Activated CD8-positive, alpha-beta memory T cell treated with anti-CD3 and anti-CD28 coated beads for 36 hours (primary cell): ENCODE measurements around the gene LAPTM4A. TPM values are rescaled to one million over a fixed set of nuclear protein-coding genes. Genes with fewer than 3 reads are reported as not detected.

Experiments used
- CTCF ChIA-PET: fragments of 350-600 bp; sonication (Branson Sonifier 250); formaldehyde crosslinking; loops from one replicate; lab custom pipeline; 2021; ENCODE audit warnings: antibody characterized with exemption; lab: Charles Lee
- POLR2A ChIA-PET: fragments of 350-600 bp; sonication (Branson Sonifier 250); formaldehyde crosslinking; loops from one replicate; lab custom pipeline; 2021; ENCODE audit warnings: antibody characterized with exemption; lab: Charles Lee
- total RNA-seq, 2 experiments: library from RNA; stranded (reverse); gene quantifications; one replicate each; pipeline ENCODE4 v1.2.3, GENCODE V29; 2021

Gene LAPTM4A
- total RNA-seq, 2 experiments from 2014 or later: 23.9 to 27.5 TPM

DNA sequence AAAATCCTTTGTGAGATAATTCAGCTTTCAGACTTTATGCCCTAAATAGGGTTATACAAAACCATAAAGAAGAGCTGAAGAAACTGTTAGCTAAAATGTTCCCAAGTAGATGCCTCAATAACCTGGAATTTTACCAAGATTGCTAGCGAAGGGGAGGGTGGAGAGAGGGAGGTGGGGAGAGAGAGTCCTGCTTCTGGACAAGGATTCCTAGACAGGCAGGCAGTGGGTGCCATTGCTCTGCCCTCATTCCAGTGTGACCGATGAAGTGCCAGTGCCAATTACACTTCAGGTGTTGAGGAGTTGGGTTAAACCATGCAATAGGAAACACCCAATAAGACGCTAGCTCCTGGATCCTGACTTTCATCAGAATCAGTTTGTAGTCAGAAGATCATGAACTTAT is 18.1 kb downstream of the LAPTM4A start:
- POLR2A ChIA-PET: no interaction called here

DNA sequence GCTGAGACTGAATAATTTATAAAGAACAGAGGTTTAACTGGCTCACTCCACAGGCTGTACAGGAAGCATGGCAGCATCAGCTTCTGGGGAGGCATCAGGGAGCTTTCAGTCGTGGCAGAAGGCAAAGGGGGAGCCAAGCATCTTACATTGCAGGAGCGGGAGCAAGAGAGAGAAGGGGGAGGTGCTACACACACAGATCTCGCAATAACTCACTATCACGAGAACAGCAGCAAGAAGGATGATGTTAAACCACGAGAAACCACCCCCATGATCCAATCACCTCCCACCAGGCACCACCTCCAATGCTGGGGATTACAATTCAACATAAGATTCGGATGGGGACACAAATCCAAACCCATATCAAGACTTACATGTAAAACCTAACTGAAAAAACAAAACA is 21.2 kb downstream of the LAPTM4A start:
- ChIA-PET CTCF (no interaction called here), POLR2A (no interaction called here)

More for the DNA sequence above, 18.1 kb downstream of the LAPTM4A start:
- CTCF ChIA-PET: no interaction called here

GRCh38 chr2:20027705-20028434 is 23.6 kb downstream of the LAPTM4A start:
- ChIA-PET POLR2A (no interaction called here), CTCF (interaction anchor here (1.3 kb wide), 1 partner anchor 12 kb away, joined by 5 read pairs; no protein-coding TSS in a partner anchor)

DNA sequence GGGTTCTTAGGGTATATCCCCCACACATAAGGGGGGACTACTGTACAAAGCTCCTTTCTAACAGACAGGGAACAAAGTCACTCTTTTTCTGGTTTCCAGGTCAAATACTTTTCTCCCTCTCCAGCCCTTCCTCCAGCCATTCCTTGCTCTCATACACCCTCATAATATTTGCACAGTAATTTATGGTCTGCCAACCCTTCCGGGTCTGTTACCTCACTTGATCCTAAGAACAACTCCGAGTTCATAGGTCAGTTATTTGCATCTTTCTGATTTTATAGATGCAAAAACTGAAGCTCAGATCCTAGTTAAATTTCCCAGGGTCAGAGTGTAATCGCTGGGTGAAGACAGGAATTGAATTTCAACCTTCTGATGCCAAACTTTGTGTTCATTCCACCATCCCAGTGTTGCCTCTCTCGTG is 24.2 kb downstream of the LAPTM4A start:
- CTCF ChIA-PET: no interaction called here
- POLR2A ChIA-PET: no interaction called here

DNA sequence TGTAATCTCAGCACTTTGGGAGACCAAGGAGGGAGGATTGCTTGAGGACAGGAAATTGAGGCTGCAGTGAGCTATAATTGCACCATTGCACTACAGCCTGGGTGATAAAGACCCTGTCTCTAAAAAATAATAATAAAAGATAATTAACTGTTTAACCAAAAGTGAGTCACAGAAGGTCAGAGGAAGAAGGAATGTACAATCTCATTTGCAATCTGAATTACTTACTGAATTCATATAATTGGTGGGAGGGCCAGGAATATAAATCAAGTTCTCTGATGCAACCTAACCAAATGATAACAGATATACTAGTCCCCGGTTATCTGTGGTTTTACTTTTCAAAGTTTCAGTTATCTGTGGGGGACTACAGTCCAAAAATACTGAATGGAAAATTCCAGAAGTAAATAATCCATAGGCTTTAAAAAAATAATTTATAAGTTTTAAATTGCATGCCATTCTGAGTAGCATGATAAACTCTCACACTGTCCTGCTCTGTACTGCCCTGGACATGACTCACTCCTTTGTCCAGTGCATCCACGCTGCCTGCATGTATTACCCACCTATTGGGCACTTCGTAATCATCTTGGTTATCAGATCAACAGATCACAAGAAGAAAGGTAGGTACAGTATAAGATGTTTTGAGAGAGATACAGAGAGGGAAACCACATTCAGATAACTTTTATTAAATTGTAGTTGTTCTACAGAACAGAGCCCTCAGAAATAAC is 26.2 kb downstream of the LAPTM4A start:
- ChIA-PET CTCF (no interaction called here), POLR2A (no interaction called here)

- CTCF ChIA-PET: interaction anchor here (0.8 kb wide), 1 partner anchor 8 kb away, joined by 3 read pairs; no protein-coding TSS in a partner anchor
- POLR2A ChIA-PET: no interaction called here
These were observed 27.7 kb downstream of the LAPTM4A start for GRCh38 chr2:20023688-20024087.

DNA sequence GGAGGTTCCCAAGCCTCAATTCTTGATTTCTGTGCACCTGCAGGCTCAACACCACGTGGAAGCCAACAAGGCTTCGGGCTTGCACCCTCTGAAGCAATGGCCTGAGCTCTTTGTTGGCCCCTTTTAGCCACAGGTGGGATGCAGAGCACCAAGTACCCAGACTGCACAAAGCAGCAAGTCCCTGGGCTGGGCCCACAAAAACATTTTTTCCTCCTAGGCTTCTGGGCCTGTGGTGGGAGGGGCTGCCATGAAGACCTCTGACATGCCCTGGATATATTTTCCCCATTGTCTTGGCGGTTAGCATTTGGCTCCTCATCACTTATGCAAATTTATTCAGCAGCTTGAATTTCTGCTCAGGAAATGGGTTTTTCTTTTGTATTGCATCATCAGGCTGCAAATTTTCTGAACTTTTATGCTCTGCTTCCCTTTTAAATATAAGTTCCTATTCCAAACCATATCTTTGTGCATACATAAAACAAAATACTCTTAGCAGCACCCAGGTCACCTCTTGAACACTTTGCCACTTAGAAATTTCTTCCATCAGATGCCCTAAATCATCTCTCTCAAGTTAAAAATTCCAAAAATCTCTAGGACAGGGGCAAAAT is 29.9 kb downstream of the LAPTM4A start:
- POLR2A ChIA-PET: no interaction called here
- CTCF ChIA-PET: no interaction called here

GRCh38 chr2:20019747-20020146 is 31.7 kb downstream of the LAPTM4A start:
- POLR2A ChIA-PET: no interaction called here
- CTCF ChIA-PET: no interaction called here

- CTCF ChIA-PET: no interaction called here
- POLR2A ChIA-PET: no interaction called here
These were observed 32.8 kb downstream of the LAPTM4A start for GRCh38 chr2:20018601-20019152.

DNA sequence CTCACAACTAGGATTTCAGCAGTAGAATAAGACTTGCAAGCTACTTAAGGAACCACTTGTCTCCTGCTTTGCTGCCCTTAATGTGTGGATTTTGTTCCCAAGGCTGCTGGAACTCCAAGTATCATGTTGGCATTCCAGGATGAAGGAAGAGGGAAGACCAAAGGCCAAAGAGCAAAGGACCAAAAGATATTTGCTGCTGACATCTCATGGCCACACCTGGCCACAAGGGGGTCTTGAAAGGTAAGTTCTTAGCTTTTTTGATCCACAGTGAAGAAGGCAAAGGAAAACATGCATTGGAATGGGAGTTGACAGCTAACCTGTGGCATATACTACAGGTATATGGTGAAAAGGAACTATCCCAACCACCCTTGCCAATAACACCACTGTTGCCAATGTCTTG is 35.1 kb downstream of the LAPTM4A start:
- ChIA-PET CTCF (interaction anchor here (0.5 to 3.1 kb wide), 6 partner anchors 14 to 104 kb away, joined by 3 to 16 read pairs (median 6); no protein-coding TSS in a partner anchor), POLR2A (no interaction called here)

- POLR2A ChIA-PET: no interaction called here
- CTCF ChIA-PET: interaction anchor here (0.5 to 3.1 kb wide), 9 partner anchors 8 to 104 kb away, joined by 3 to 16 read pairs (median 5); partner anchors contain the start of gene LAPTM4A
These were observed 35.8 kb downstream of the LAPTM4A start for GRCh38 chr2:20015482-20016083.

GRCh38 chr2:20013126-20013849 is 38.1 kb downstream of the LAPTM4A start:
- CTCF ChIA-PET: interaction anchor here (0.7 to 3.1 kb wide), 3 partner anchors 53 to 86 kb away, joined by 3 to 16 read pairs (median 3); no protein-coding TSS in a partner anchor

GRCh38 chr2:20012282-20013125 is 38.9 kb downstream of the LAPTM4A start, which contains the start of gene MATN3:
MATN3 (minus strand) TSS chr2:20012668; CDS start chr2:20012631, 37 bp downstream.
- CTCF ChIA-PET: interaction anchor here (0.7 to 1.0 kb wide), 2 partner anchors 54 to 78 kb away, joined by 3 read pairs; no protein-coding TSS in a partner anchor
- POLR2A ChIA-PET: no interaction called here

More at GRCh38 chr2:20013126-20013849, 38.1 kb downstream of the LAPTM4A start:
- POLR2A ChIA-PET: no interaction called here

GRCh38 chr2:20012032-20012281 is 39.5 kb downstream of the LAPTM4A start:
- ChIA-PET CTCF (no interaction called here), POLR2A (no interaction called here)

DNA sequence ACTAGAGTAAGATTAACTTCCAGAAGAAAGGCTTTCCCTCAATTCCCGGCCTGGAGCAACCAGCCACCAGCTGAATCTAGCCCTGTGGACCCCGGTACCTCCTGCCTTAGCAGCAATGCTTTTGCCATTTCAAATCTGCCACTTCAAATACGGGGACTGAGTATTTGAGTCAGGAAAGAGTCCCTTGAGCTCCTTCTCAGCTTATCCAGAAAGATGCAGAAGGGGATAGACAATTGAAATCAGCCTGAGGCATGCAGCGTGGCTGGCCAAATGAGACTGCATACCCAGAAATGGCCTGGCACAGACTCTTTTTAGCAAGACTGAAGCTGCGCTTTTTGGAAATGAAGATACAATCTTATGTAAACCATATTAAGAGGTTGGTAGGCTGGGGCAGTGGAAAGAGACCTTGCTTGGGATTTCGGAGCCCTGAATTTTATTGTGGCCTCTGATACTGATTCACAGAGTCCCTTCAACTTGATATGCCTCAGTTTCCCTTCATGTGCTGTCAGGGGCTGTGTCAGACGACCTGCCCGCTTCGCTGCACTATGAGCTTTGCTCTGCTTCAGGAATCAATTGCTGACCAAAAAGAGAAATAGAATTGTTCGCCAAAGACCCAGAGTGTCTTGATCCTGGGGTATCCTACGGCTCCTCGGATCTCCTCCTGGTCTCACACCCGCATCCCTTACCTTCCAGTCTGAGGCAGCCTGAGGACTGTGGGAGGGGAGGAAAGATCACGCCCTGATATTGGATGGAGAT is 40.0 kb downstream of the LAPTM4A start:
- POLR2A ChIA-PET: interaction anchor here (0.6 kb wide), 1 partner anchor 88 kb away, joined by 3 read pairs; no protein-coding TSS in a partner anchor
- CTCF ChIA-PET: no interaction called here

- POLR2A ChIA-PET: no interaction called here
- CTCF ChIA-PET: no interaction called here
These were observed 42.7 kb downstream of the LAPTM4A start for GRCh38 chr2:20008703-20009102.

DNA sequence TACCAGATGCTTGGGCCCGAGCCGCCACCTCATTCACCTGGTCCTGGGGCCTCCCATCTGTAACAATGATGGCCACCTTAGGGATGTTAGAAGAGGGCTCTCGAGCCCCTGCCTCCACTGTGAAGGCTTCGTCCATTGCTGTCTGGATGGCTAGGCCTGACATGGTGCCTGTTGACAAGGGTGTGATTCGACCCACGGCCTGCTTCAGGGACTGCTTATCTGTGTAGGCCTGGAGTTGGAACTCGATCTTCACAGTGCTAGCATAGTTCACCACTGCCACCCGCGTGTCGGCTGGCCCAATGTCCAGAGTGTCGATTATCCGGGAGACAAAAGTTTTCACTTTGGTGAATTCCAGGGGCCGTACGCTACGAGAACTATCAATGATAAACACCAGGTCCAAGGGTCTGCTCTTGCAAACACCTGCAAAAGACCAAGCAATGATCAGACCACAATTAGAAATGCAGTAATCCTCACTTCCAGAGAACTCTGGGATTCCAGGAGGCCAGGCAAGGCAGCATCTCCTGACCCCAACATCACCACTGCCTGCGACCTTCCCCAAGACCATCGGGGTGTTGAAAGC is 45.4 kb downstream of the LAPTM4A start:
- ChIA-PET CTCF (no interaction called here), POLR2A (no interaction called here)
